Measurements from ENCODE around the gene REM2. TPM values are rescaled to one million over a fixed set of nuclear protein-coding genes. Genes with fewer than 3 reads are reported as not detected.

Gene REM2
- total RNA-seq, 2 experiments from 2014 or later, result 0.20 to 0.27 TPM

- Mint-ChIP-seq H3K27ac (no peak overlapping the region), H3K4me3 (no peak overlapping the region), H3K36me3 (ENCODE audit: low read depth) (peaks cover 3% of the 10 kb centered on the region), H3K9me3 (no peaks in the 10 kb centered on the region), H3K27me3 (peaks cover 22% of the 10 kb centered on the region), H3K4me1 (ENCODE audit: low read depth) (peaks cover 9% of the 10 kb centered on the region)
- ChIA-PET CTCF (interaction anchor here (1.1 to 1.3 kb wide), 2 partner anchors 18 to 271 kb away, joined by 4 to 7 read pairs; no protein-coding TSS in a partner anchor), POLR2A (interaction anchor here (1.0 kb wide), 1 partner anchor 11 kb away, joined by 3 read pairs; no protein-coding TSS in a partner anchor)
- intact Hi-C loops (cut with micrococcal nuclease), result no loop called here
- TF ChIP-seq CTCF (IDR thresholded peaks at IDR 0.05), result no peak
- ATAC-seq (no peak), DNase-seq (no peak)
Observed at GRCh38 chr14:22841769-22842168, 41.3 kb upstream of the REM2 start.

GRCh38 chr14:22842211-22843122 is 40.6 kb upstream of the REM2 start:
- ChIA-PET CTCF (interaction anchor here (1.8 kb wide), 1 partner anchor 11 kb away, joined by 9 read pairs; no protein-coding TSS in a partner anchor), POLR2A (interaction anchor here (1.0 kb wide), 1 partner anchor 10 kb away, joined by 3 read pairs; no protein-coding TSS in a partner anchor)
- Mint-ChIP-seq H3K4me1 (ENCODE audit: low read depth) (peaks cover 5% of the 10 kb centered on the region), H3K36me3 (ENCODE audit: low read depth) (no peaks in the 10 kb centered on the region), H3K27ac (no peak overlapping the region), H3K9me3 (no peaks in the 10 kb centered on the region), H3K4me3 (no peak overlapping the region), H3K27me3 (peaks cover 18% of the 10 kb centered on the region)
- ATAC-seq (no peak), DNase-seq (no peak)
- intact Hi-C loops (cut with micrococcal nuclease), result no loop called here
- no peak for TF ChIP-seq CTCF (IDR thresholded peaks at IDR 0.05)

GRCh38 chr14:22843123-22843925 is 39.7 kb upstream of the REM2 start:
- no peak overlapping the region for H3K27ac Mint-ChIP-seq
- no peaks in the 10 kb centered on the region for H3K36me3 Mint-ChIP-seq (ENCODE audit: low read depth)
- no peak overlapping the region for H3K4me3 Mint-ChIP-seq
- no peak for TF ChIP-seq CTCF (IDR thresholded peaks at IDR 0.05)
- no peaks in the 10 kb centered on the region for H3K4me1 Mint-ChIP-seq (ENCODE audit: low read depth)
- CTCF ChIA-PET, result interaction anchor here (1.0 to 2.5 kb wide), 3 partner anchors 8 to 20 kb away, joined by 3 to 9 read pairs (median 6); no protein-coding TSS in a partner anchor
- H3K27me3 Mint-ChIP-seq, result peaks cover 14% of the 10 kb centered on the region
- DNase-seq (no peak), ATAC-seq (no peak)
- POLR2A ChIA-PET, result interaction anchor here (1.0 kb wide), 1 partner anchor 9 kb away, joined by 3 read pairs; no protein-coding TSS in a partner anchor
- H3K9me3 Mint-ChIP-seq, result no peaks in the 10 kb centered on the region
- intact Hi-C loops (cut with micrococcal nuclease), result no loop called here

- no peak for TF ChIP-seq CTCF (IDR thresholded peaks at IDR 0.05)
- DNase-seq, result no peak
- H3K36me3 Mint-ChIP-seq (ENCODE audit: low read depth), result no peaks in the 10 kb centered on the region
- H3K27ac Mint-ChIP-seq, result no peak overlapping the region
- no peaks in the 10 kb centered on the region for H3K9me3 Mint-ChIP-seq
- intact Hi-C loops (cut with micrococcal nuclease), result no loop called here
- peaks cover 14% of the 10 kb centered on the region for H3K27me3 Mint-ChIP-seq
- no peaks in the 10 kb centered on the region for H3K4me1 Mint-ChIP-seq (ENCODE audit: low read depth)
- no peak for ATAC-seq
- POLR2A ChIA-PET, result interaction anchor here (0.8 to 0.9 kb wide), 2 partner anchors 14 to 28 kb away, joined by 3 to 5 read pairs; no protein-coding TSS in a partner anchor
- no peak overlapping the region for H3K4me3 Mint-ChIP-seq
- CTCF ChIA-PET, result interaction anchor here (1.0 to 2.5 kb wide), 3 partner anchors 9 to 274 kb away, joined by 3 to 6 read pairs (median 5); no protein-coding TSS in a partner anchor
Observed at GRCh38 chr14:22844221-22845102, 38.6 kb upstream of the REM2 start.

Data from activated CD8-positive, alpha-beta T cell treated with anti-CD3 and anti-CD28 coated beads for 36 hours (primary cell).